Ishikawa (cell line): ENCODE results near the gene RALGAPA1.

Experiments
- CEBPB ChIP-seq: IDR thresholded peaks from 2 replicates; pipeline ENCODE4 v1.6.1; 2012
- CREB1 ChIP-seq: IDR thresholded peaks from 2 replicates; pipeline ENCODE4 v1.6.1; 2012; ENCODE audit warnings: low read depth
- EGR1 ChIP-seq: IDR thresholded peaks from 2 replicates; pipeline ENCODE4 v1.6.1; 2012
- TAF1 ChIP-seq: IDR thresholded peaks from 2 replicates; pipeline ENCODE4 v1.6.1; 2012; ENCODE audit warnings: low read depth, mild to moderate bottlenecking
- TCF12 ChIP-seq: IDR thresholded peaks from 2 replicates; pipeline ENCODE4 v1.6.1; 2012; ENCODE audit warnings: low read depth
- TEAD4 ChIP-seq: IDR thresholded peaks from 2 replicates; pipeline ENCODE4 v1.6.1; 2012
- USF1 ChIP-seq: IDR thresholded peaks from 2 replicates; pipeline ENCODE4 v1.6.1; 2012
- YY1 ChIP-seq: IDR thresholded peaks from 2 replicates; pipeline ENCODE4 v1.6.1; 2012; ENCODE audit warnings: low read depth

- TF ChIP-seq EGR1 (no peak), CEBPB (no peak), TEAD4 (no peak), TAF1 (no peak), CREB1 (no peak), YY1 (no peak), TCF12 (no peak), USF1 (no peak)
Observed at GRCh38 chr14:35810963-35811362, 1.9 kb upstream of the RALGAPA1 start.
